Stomach (tissue), 4 donors: ENCODE data around the gene COIL.

Source experiments
- EP300 ChIP-seq: sonication (generic); formaldehyde crosslinking; IDR thresholded peaks from one replicate; pipeline ENCODE4 v1.6.1; 2017; ENCODE audit warnings: antibody characterized with exemption
- POLR2A ChIP-seq, 4 donors: fragments of 450-650 bp; IDR thresholded peaks; one replicate each; pipeline ENCODE4 v1.6.1; 2016; ENCODE audit warnings: antibody characterized with exemption in 4 of 4, control low read depth in 2 of 4, mild to moderate bottlenecking in 1 of 4, moderate library complexity in 1 of 4
- TF ChIP-seq, protein P1 (sequence below), 7 experiments: fragments of 450-650 bp in 4 of 7; fragments of 200-600 bp in 3 of 7; sonication (generic) in 3 of 7; IDR thresholded peaks; one replicate each; pipeline ENCODE4 v1.5.1; 2016 to 2019; ENCODE audit warnings: antibody characterized with exemption in 7 of 7, control low read depth in 2 of 7, mild to moderate bottlenecking in 1 of 7

DNA sequence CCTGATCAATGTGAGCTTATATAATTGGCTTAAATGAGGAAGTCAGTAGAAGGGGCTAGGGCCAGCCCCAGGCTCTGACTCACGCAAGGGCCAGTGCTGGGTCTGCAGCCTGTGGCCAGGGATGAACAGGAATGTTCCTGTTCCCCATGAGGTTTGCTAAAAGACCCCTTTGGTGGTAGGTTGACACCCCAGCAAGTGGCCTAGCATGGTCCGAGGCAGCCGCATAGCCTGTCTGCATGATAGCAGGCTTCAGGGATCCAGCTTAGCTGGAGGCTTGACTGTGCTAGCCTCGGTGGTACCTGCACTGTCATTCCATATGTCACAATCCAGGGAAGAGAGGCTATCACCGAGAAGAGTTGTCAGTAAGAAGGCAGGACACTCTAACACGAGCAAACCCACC, 70.5 kb downstream of the COIL start:
- TF ChIP-seq, protein P1, sequence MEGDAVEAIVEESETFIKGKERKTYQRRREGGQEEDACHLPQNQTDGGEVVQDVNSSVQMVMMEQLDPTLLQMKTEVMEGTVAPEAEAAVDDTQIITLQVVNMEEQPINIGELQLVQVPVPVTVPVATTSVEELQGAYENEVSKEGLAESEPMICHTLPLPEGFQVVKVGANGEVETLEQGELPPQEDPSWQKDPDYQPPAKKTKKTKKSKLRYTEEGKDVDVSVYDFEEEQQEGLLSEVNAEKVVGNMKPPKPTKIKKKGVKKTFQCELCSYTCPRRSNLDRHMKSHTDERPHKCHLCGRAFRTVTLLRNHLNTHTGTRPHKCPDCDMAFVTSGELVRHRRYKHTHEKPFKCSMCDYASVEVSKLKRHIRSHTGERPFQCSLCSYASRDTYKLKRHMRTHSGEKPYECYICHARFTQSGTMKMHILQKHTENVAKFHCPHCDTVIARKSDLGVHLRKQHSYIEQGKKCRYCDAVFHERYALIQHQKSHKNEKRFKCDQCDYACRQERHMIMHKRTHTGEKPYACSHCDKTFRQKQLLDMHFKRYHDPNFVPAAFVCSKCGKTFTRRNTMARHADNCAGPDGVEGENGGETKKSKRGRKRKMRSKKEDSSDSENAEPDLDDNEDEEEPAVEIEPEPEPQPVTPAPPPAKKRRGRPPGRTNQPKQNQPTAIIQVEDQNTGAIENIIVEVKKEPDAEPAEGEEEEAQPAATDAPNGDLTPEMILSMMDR (IDR thresholded peaks at IDR 0.05) = no peak
- TF ChIP-seq POLR2A (IDR thresholded peaks at IDR 0.05) = no peak
- no peak for TF ChIP-seq EP300
